ENCODE measurements around the gene TMC1. TPM values are rescaled to one million over a fixed set of nuclear protein-coding genes. Genes with fewer than 3 reads are reported as not detected.

The TMC1 gene
- total RNA-seq, 4 donors from 2014 or later: under 0.01 to 0.95 (median 0.90) TPM; not detected in 1

GRCh38 chr9:72807765-72808445 lies 286.5 kb downstream of the TMC1 start:
- DNase-seq: no peak
- TF ChIP-seq CTCF (IDR thresholded peaks at IDR 0.05) (no peak), POLR2A (IDR thresholded peaks at IDR 0.05) (no peak)
- intact Hi-C loops (cut with DNase I; ENCODE audit: low total_unique reads): no loop called here
- Histone ChIP-seq H3K4me1 (no peaks in the 10 kb centered on the region), H3K9me3 (no peaks in the 10 kb centered on the region), H3K4me3 (no peak overlapping the region), H3K27ac (no peak overlapping the region), H3K36me3 (no peaks in the 10 kb centered on the region), H3K27me3 (no peaks in the 10 kb centered on the region)

DNA sequence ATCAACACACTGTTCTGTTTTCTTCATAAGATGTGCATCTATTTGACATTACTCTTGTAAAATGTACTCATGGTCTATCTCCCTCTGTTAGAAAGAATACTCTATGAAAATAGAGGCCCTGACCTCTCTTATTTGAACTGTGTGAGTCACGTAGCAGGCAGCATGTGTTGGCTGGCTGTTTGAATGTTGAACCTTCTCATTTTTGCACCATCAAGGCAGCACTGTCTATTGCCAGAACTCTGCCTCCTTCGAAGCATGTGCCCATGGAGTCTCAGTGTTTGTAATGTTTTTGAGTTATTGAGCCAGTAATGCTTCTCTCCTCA lies 287.0 kb downstream of the TMC1 start:
- Histone ChIP-seq H3K4me3 (no peak overlapping the region), H3K9me3 (no peaks in the 10 kb centered on the region), H3K27me3 (no peaks in the 10 kb centered on the region), H3K4me1 (no peaks in the 10 kb centered on the region), H3K27ac (no peak overlapping the region), H3K36me3 (no peaks in the 10 kb centered on the region)
- DNase-seq: no peak
- intact Hi-C loops (cut with DNase I; ENCODE audit: low total_unique reads): no loop called here
- TF ChIP-seq POLR2A (IDR thresholded peaks at IDR 0.05) (no peak), CTCF (IDR thresholded peaks at IDR 0.05) (no peak)

DNA sequence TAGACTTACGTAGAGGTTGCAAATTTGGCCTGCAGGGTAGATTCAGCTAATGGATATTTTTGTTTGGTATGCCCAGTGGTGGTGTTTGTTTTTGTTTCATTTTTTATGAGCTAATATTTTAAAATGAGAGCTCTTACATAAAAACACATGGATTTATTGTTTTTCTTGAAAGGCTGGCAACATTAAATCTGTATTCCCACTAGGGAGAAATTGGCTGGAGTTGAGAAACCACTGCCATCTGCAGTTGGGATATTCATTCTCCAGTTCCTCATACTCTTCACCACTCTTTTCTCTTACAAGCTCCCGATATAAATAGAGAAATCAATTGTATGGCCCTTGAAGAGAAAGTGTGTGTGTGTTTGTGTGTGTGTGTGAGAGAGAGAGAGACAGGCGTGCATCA lies 288.2 kb downstream of the TMC1 start:
- Histone ChIP-seq H3K4me1 (no peaks in the 10 kb centered on the region), H3K4me3 (no peak overlapping the region), H3K36me3 (no peaks in the 10 kb centered on the region), H3K9me3 (no peaks in the 10 kb centered on the region), H3K27me3 (no peaks in the 10 kb centered on the region), H3K27ac (no peak overlapping the region)
- no peak for TF ChIP-seq CTCF (IDR thresholded peaks at IDR 0.05)
- no peak for TF ChIP-seq POLR2A (IDR thresholded peaks at IDR 0.05)
- DNase-seq: no peak
- intact Hi-C loops (cut with DNase I; ENCODE audit: low total_unique reads): no loop called here

DNA sequence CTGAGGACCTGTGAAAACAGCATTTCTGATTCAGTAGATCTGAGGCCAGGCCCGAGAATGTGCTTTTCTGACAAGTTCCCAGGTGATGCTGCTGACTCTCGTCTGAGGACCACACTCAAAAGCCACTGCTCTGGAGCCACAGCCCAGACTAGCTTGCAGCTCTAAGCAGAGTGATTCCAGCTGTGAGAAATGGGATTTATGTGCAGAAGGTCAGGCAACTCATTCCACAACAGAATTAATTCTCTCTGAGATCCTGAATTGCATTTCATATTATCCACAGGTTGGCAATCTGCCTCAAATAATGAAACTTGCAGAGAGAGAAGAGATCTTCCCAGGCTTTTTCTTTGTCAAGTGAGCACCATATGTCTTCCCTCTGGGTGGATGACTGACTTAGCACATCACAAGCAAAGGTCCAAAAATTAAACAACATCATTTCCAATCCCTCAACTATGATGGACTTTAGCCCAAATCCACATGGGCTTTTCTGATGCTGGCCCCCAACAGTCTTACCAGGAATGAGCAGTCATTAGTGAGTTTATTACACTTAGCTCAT lies 291.2 kb downstream of the TMC1 start:
- intact Hi-C loops (cut with DNase I; ENCODE audit: low total_unique reads): no loop called here
- Histone ChIP-seq H3K27ac (no peak overlapping the region), H3K9me3 (no peaks in the 10 kb centered on the region), H3K27me3 (no peaks in the 10 kb centered on the region), H3K36me3 (no peaks in the 10 kb centered on the region), H3K4me3 (no peak overlapping the region), H3K4me1 (no peaks in the 10 kb centered on the region)
- no peak for DNase-seq
- no peak for TF ChIP-seq POLR2A (IDR thresholded peaks at IDR 0.05)
- TF ChIP-seq CTCF (IDR thresholded peaks at IDR 0.05): no peak

- no peak overlapping the region for H3K27ac ChIP-seq
- H3K9me3 ChIP-seq: no peaks in the 10 kb centered on the region
- no peaks in the 10 kb centered on the region for H3K36me3 ChIP-seq
- no peak for DNase-seq
- H3K4me1 ChIP-seq: no peaks in the 10 kb centered on the region
- TF ChIP-seq CTCF (IDR thresholded peaks at IDR 0.05) (no peak), POLR2A (IDR thresholded peaks at IDR 0.05) (no peak)
- intact Hi-C loops (cut with DNase I; ENCODE audit: low total_unique reads): no loop called here
- H3K27me3 ChIP-seq: no peaks in the 10 kb centered on the region
- H3K4me3 ChIP-seq: no peak overlapping the region
These were observed 292.1 kb downstream of the TMC1 start for GRCh38 chr9:72813544-72813943.
